Lung (tissue), 12 donors: ENCODE data around the gene MDM1. TPM values are rescaled to one million over a fixed set of nuclear protein-coding genes. Genes with fewer than 3 reads are reported as not detected.

Experiments used
- ATAC-seq: fragments of 200-7000 bp; cut with Tn5 transposase; one replicate; pipeline ENCODE4 v1.9.1; 2020; ENCODE audit warnings: moderate number of reproducible peaks; ENCODE audit not compliant: insufficient read depth, low FRiP score
- DNase-seq, 3 donors: peaks; one replicate each; pipeline ENCODE4 v3.0.0-alpha.2; 2013 to 2017
- H3K27ac ChIP-seq, 2 donors: one replicate each; pipeline ENCODE4 v1.5.1; 2013; ENCODE audit warnings: mild to moderate bottlenecking in 2 of 2, moderate library complexity in 2 of 2, control low read depth in 1 of 2, inconsistent platforms in 1 of 2, low read depth in 1 of 2, low read length in 1 of 2
- H3K27me3 ChIP-seq, 3 donors: one replicate each; pipeline ENCODE4 v1.5.1; 2013; ENCODE audit warnings: low read length in 2 of 3; ENCODE audit not compliant: control insufficient read depth in 3 of 3, insufficient read depth in 3 of 3
- H3K36me3 ChIP-seq, 4 donors: one replicate each; pipeline ENCODE4 v1.5.1; 2013; ENCODE audit warnings: low read length in 4 of 4, mild to moderate bottlenecking in 1 of 4, moderate library complexity in 1 of 4; ENCODE audit not compliant: control insufficient read depth in 4 of 4, insufficient read depth in 4 of 4
- H3K4me1 ChIP-seq, 5 donors: one replicate each; pipeline ENCODE4 v1.5.1; 2013; ENCODE audit warnings: low read length in 5 of 5, mild to moderate bottlenecking in 2 of 5, moderate library complexity in 1 of 5; ENCODE audit not compliant: control insufficient read depth in 5 of 5, insufficient read depth in 5 of 5
- H3K4me3 ChIP-seq: one replicate; pipeline ENCODE4 v1.5.1; 2013; ENCODE audit warnings: mild to moderate bottlenecking, control low read depth, moderate library complexity
- H3K9ac ChIP-seq, 2 donors: one replicate each; pipeline ENCODE4 v1.5.1; 2013; ENCODE audit warnings: low read length in 2 of 2, control low read depth in 1 of 2; ENCODE audit not compliant: insufficient read depth in 1 of 2
- H3K9me3 ChIP-seq, 4 donors: one replicate each; pipeline ENCODE4 v1.5.1; 2013; ENCODE audit warnings: low read length in 3 of 4, mild to moderate bottlenecking in 1 of 4, moderate library complexity in 1 of 4; ENCODE audit not compliant: control insufficient read depth in 4 of 4, insufficient read depth in 3 of 4
- WGBS, 2 donors: extraction: QIAGEN DNeasy Blood & Tissue Kit; methylation state at CpG; one replicate each; pipeline ENCODE4 v1.1.7; 2013; 5-methylcytosine and 5-hydroxymethylcytosine counted together
- polyA plus RNA-seq, 2 donors: library from polyadenylated mRNA; stranded (reverse); fragments of 200-250 nt; gene quantifications; one replicate each; pipeline ENCODE4 v1.2.1, GENCODE V29; 2013
- total RNA-seq, 2 donors: library from RNA; depleted of rRNA in 1 of 2; stranded (reverse); fragments of >200 nt in 1 of 2; gene quantifications; one replicate each; pipeline ENCODE4 v1.2.1, GENCODE V29; 2014 to 2021
- TF ChIP-seq, protein P1 (sequence below): IDR thresholded peaks from 2 replicates; pipeline ENCODE4 v1.5.1; 2012; ENCODE audit warnings: mild to moderate bottlenecking; ENCODE audit errors: control extremely low read depth, extremely low read depth
- donor health status: control.
- donor health status: control.
- donor health status: Bipolar disorder and iron deficiency.
- donor health status: healthy.
- donor health status: DM: yes; HTN: yes; CAD: no.

The MDM1 gene
- total and polyA plus RNA-seq, 4 donors: 6.7 to 29.7 (median 12.4) TPM

DNA sequence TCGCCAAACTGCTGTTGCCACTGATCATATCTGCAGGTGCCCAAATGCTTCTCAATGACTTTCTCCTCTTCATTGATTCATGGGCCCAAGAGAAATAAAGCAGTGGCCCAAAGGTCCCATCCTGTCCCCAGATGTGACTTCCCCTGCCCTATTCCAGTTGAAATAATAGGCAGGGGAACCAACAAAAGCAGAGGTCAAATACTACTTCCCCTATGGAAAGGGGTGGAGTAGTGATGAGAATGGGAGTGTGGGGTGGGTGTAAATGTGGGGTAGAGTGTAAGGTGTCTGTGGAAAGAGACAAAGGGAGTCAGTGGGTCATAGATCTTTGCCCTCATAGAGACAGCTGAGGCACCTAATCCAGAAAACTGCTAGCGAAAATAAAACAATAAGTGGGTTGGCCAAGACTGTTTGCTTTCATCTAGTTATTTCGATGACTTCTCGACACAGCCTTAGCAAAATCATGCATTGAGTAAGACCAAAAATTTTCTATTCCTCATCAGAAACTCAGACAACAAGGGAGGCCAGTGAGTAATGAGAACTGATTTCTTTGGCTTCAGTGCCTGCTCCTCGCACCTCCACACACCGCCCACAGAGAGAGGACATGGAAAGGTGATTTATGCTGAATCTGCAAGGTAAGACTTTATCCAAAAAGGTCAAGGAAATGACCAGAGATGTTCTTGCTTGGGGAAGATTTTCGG, 67.9 kb downstream of the MDM1 start:
- H3K4me3 ChIP-seq: no peak overlapping the region
- WGBS, 2 donors: 89 to 93% methylated on average over 7 of the region's 7 CpGs
- no peak overlapping the region for H3K9ac ChIP-seq
- H3K36me3 ChIP-seq: no peaks in the 10 kb centered on the region
- DNase-seq: no peak
- H3K4me1 ChIP-seq: no peaks in the 10 kb centered on the region
- H3K27me3 ChIP-seq: peaks cover 0 to 2% (median 0%) of the 10 kb centered on the region in 3 donors
- peak; percentile 44 for ATAC-seq
- TF ChIP-seq, protein P1, sequence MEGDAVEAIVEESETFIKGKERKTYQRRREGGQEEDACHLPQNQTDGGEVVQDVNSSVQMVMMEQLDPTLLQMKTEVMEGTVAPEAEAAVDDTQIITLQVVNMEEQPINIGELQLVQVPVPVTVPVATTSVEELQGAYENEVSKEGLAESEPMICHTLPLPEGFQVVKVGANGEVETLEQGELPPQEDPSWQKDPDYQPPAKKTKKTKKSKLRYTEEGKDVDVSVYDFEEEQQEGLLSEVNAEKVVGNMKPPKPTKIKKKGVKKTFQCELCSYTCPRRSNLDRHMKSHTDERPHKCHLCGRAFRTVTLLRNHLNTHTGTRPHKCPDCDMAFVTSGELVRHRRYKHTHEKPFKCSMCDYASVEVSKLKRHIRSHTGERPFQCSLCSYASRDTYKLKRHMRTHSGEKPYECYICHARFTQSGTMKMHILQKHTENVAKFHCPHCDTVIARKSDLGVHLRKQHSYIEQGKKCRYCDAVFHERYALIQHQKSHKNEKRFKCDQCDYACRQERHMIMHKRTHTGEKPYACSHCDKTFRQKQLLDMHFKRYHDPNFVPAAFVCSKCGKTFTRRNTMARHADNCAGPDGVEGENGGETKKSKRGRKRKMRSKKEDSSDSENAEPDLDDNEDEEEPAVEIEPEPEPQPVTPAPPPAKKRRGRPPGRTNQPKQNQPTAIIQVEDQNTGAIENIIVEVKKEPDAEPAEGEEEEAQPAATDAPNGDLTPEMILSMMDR: no peak
- H3K9me3 ChIP-seq: no peaks in the 10 kb centered on the region
- no peak overlapping the region for H3K27ac ChIP-seq

DNA sequence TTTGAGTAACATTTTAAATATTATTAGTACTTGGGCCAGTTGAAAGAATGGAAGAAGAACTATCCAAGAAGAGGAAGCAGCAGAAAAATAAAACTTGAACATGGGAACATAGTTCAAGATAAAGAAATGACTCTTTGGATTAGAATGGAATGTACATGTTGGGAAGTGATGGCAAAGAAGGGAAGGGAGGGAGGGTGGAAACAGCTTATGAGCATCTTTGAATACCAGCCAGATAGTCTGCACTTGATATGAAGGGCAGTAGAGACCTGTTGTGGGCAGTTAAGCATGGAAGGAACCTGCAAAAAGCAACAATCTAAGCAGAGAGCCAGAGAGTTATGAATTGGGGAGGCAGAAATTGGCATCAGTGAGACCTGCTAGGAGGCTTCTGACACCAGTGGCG, 68.8 kb downstream of the MDM1 start:
- Histone ChIP-seq H3K4me3 (no peak overlapping the region), H3K36me3 (no peaks in the 10 kb centered on the region), H3K4me1 (no peaks in the 10 kb centered on the region), H3K27me3 (peaks cover 0 to 2% (median 0%) of the 10 kb centered on the region in 3 donors), H3K9me3 (no peaks in the 10 kb centered on the region), H3K9ac (no peak overlapping the region), H3K27ac (no peak overlapping the region)
- TF ChIP-seq, protein P1: no peak
- 78 to 100% methylated on average over 1 of the region's 1 CpG for WGBS, 2 donors
- DNase-seq (no peak), ATAC-seq (no peak)

DNA sequence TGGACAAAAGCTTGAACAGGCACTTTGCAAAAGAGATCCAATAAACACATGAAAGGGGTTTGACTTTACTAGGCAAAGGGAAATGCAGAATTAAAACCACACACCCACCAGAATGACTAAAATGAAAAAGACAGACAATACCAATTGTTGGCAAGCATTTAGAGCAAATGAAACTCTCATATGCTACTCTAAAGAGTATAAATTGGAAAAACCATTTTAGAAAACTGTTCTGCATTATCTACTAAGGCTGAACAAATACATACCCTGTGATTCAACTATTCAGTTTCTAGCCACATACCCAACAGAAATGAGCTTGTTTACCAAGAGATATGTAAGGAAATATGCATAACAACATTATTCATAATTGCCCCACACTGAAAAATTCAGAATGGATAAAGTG, 70.3 kb downstream of the MDM1 start:
- Histone ChIP-seq H3K27ac (no peak overlapping the region), H3K36me3 (no peaks in the 10 kb centered on the region), H3K4me1 (no peaks in the 10 kb centered on the region), H3K9me3 (no peaks in the 10 kb centered on the region), H3K27me3 (peaks cover 0 to 2% (median 0%) of the 10 kb centered on the region in 3 donors), H3K4me3 (no peak overlapping the region), H3K9ac (no peak overlapping the region)
- ATAC-seq (no peak), DNase-seq (no peak)
- TF ChIP-seq, protein P1: no peak

DNA sequence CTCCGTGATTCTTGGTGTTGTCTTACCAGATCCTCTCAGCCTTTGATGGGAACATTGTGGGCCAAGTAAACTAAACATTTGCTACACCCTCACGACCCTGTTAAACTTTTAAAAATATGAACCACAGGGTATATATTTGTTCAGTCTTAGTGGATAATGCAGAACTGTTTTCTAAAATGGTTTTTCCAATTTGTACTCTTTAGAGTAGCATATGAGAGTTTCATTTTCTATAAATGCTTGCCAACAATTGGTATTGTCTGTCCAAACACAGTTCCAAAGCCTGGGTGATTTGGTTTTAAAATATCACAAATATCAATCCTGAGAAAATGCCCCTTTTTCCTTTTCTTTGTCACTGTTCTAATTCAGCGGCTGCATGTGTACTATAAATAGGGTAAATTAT, 72.0 kb downstream of the MDM1 start:
- H3K36me3 ChIP-seq: no peaks in the 10 kb centered on the region
- no peaks in the 10 kb centered on the region for H3K4me1 ChIP-seq
- no peaks in the 10 kb centered on the region for H3K9me3 ChIP-seq
- H3K4me3 ChIP-seq: no peak overlapping the region
- WGBS, 2 donors: 75 to 87% methylated on average over 3 of the region's 3 CpGs
- TF ChIP-seq, protein P1: no peak
- no peak overlapping the region for H3K9ac ChIP-seq
- no peak for DNase-seq
- no peak overlapping the region for H3K27ac ChIP-seq
- no peak for ATAC-seq
- peaks cover 0 to 2% (median 0%) of the 10 kb centered on the region in 3 donors for H3K27me3 ChIP-seq
